ENCODE results near the gene AGT. TPM values are rescaled to one million over a fixed set of nuclear protein-coding genes. Genes with fewer than 3 reads are reported as not detected.

AGT gene
- total and polyA plus RNA-seq, 2 experiments from 2014 or later, result 0.11 TPM; not detected in 1

DNA sequence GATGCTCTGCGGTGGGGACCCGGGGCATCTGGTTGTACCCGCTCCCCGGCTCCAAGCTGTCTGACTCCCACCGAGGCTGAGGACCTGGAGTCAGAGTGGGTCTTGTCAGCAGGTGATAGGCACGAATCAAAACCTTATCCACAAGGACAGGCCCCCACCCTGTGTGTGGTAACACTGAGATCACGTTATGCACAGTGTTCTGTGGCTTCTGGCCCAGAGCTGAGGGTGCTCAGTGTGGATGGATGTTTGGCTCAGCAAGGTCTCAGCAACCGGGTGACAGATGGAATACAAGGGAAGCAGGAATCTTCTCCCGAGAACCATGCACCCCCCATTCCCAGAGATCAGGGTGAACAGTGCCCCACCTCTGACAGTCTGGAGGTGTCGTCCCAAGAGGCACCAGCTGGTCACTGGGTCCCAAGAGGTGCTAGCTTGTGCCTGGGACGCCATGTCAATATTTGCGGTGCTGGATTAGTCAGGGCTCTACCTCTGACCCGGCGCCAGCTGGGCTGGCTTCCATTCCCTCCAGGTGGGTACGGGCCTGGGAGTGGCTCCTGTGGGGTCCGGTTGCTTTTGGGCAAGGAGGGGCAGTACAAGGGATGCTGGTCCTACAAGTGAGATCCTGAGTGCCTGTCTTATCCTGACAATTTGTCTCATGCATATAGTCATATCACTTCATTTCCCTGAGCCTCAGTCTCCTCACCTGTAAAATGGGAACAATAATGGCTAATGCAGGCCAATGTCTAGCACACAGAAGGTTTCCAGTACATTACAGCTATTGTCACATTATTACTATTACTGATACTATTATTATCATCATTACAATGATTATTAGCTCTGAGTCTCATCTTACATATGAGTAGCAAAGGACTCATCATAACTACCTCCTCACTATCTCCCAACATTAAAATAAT lies 34.2 kb upstream of the AGT start:
- Mint-ChIP-seq H3K27ac (no peak overlapping the region), H3K4me1 (peaks cover 61% of the 10 kb centered on the region), H3K9me3 (no peaks in the 10 kb centered on the region), H3K36me3 (ENCODE audit: low read depth) (no peaks in the 10 kb centered on the region), H3K4me3 (no peak overlapping the region), H3K27me3 (ENCODE audit: insufficient read depth, low read depth, poor library complexity) (peaks cover 19% of the 10 kb centered on the region)
- Histone ChIP-seq H3K4me1 (ENCODE audit: insufficient read depth) (peaks cover 36% of the 10 kb centered on the region), H3K36me3 (ENCODE audit: insufficient read depth) (no peaks in the 10 kb centered on the region), H2AFZ (no peak overlapping the region), H4K20me1 (replicated peaks; ENCODE audit: insufficient read depth) (no peaks in the 10 kb centered on the region), H3K27ac (ENCODE audit: low read depth) (no peak overlapping the region), H3K4me2 (no peak overlapping the region), H3K27me3 (ENCODE audit: insufficient read depth) (peaks cover 4% of the 10 kb centered on the region; the same call in 1 of the 2 replicates), H3K79me2 (replicated peaks; ENCODE audit: insufficient read depth) (no peaks in the 10 kb centered on the region), H3F3A (replicated peaks; ENCODE audit: low read depth) (no peaks in the 10 kb centered on the region; the same call in 1 of the 2 replicates), H3K9me2 (ENCODE audit: insufficient read depth) (no peaks in the 10 kb centered on the region), H3K4me3 (no peak overlapping the region)
- TF ChIP-seq, protein P1, sequence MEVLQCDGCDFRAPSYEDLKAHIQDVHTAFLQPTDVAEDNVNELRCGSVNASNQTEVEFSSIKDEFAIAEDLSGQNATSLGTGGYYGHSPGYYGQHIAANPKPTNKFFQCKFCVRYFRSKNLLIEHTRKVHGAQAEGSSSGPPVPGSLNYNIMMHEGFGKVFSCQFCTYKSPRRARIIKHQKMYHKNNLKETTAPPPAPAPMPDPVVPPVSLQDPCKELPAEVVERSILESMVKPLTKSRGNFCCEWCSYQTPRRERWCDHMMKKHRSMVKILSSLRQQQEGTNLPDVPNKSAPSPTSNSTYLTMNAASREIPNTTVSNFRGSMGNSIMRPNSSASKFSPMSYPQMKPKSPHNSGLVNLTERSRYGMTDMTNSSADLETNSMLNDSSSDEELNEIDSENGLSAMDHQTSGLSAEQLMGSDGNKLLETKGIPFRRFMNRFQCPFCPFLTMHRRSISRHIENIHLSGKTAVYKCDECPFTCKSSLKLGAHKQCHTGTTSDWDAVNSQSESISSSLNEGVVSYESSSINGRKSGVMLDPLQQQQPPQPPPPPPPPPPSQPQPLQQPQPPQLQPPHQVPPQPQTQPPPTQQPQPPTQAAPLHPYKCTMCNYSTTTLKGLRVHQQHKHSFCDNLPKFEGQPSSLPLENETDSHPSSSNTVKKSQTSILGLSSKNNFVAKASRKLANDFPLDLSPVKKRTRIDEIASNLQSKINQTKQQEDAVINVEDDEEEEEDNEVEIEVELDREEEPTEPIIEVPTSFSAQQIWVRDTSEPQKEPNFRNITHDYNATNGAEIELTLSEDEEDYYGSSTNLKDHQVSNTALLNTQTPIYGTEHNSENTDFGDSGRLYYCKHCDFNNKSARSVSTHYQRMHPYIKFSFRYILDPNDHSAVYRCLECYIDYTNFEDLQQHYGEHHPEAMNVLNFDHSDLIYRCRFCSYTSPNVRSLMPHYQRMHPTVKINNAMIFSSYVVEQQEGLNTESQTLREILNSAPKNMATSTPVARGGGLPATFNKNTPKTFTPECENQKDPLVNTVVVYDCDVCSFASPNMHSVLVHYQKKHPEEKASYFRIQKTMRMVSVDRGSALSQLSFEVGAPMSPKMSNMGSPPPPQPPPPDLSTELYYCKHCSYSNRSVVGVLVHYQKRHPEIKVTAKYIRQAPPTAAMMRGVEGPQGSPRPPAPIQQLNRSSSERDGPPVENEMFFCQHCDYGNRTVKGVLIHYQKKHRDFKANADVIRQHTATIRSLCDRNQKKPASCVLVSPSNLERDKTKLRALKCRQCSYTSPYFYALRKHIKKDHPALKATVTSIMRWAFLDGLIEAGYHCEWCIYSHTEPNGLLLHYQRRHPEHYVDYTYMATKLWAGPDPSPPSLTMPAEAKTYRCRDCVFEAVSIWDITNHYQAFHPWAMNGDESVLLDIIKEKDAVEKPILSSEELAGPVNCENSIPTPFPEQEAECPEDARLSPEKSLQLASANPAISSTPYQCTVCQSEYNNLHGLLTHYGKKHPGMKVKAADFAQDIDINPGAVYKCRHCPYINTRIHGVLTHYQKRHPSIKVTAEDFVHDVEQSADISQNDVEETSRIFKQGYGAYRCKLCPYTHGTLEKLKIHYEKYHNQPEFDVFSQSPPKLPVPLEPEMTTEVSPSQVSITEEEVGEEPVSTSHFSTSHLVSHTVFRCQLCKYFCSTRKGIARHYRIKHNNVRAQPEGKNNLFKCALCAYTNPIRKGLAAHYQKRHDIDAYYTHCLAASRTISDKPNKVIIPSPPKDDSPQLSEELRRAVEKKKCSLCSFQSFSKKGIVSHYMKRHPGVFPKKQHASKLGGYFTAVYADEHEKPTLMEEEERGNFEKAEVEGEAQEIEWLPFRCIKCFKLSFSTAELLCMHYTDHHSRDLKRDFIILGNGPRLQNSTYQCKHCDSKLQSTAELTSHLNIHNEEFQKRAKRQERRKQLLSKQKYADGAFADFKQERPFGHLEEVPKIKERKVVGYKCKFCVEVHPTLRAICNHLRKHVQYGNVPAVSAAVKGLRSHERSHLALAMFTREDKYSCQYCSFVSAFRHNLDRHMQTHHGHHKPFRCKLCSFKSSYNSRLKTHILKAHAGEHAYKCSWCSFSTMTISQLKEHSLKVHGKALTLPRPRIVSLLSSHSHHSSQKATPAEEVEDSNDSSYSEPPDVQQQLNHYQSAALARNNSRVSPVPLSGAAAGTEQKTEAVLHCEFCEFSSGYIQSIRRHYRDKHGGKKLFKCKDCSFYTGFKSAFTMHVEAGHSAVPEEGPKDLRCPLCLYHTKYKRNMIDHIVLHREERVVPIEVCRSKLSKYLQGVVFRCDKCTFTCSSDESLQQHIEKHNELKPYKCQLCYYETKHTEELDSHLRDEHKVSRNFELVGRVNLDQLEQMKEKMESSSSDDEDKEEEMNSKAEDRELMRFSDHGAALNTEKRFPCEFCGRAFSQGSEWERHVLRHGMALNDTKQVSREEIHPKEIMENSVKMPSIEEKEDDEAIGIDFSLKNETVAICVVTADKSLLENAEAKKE (CRISPR knock-in tag; IDR thresholded peaks at IDR 0.05), result no peak
- TF ChIP-seq JUNB (IDR thresholded peaks at IDR 0.05; ENCODE audit: unreplicated experiment) (no peak), ZNF114 (CRISPR knock-in tag; IDR thresholded peaks at IDR 0.05) (no peak)
- no peak for ATAC-seq
- DNase-seq (ENCODE audit: low spot score), result no peak

- Histone ChIP-seq H3K36me3 (ENCODE audit: insufficient read depth) (no peaks in the 10 kb centered on the region), H3K27me3 (ENCODE audit: insufficient read depth) (no peaks in the 10 kb centered on the region; the same call in 1 of the 2 replicates), H3F3A (replicated peaks; ENCODE audit: low read depth) (no peaks in the 10 kb centered on the region), H3K79me2 (replicated peaks; ENCODE audit: insufficient read depth) (no peaks in the 10 kb centered on the region), H3K4me3 (no peak within 1 kb of the TSS), H3K27ac (ENCODE audit: low read depth) (no peak within 1 kb of the TSS), H3K4me2 (no peak within 1 kb of the TSS), H3K9me2 (ENCODE audit: insufficient read depth) (no peaks in the 10 kb centered on the region), H2AFZ (peak within 1 kb of the TSS; percentile 81; the same call in 1 of the 2 replicates), H4K20me1 (replicated peaks; ENCODE audit: insufficient read depth) (no peaks in the 10 kb centered on the region), H3K4me1 (ENCODE audit: insufficient read depth) (peaks cover 27% of the 10 kb centered on the region)
- Mint-ChIP-seq H3K36me3 (ENCODE audit: low read depth) (no peaks in the 10 kb centered on the region), H3K4me3 (no peak within 1 kb of the TSS), H3K4me1 (peaks cover 52% of the 10 kb centered on the region), H3K27me3 (ENCODE audit: insufficient read depth, low read depth, poor library complexity) (peaks cover 14% of the 10 kb centered on the region), H3K9me3 (no peaks in the 10 kb centered on the region), H3K27ac (no peak within 1 kb of the TSS; the same call in 1 of the 2 replicates)
- DNase-seq (ENCODE audit: low spot score) (no peak), ATAC-seq (no peak)
- TF ChIP-seq CTCF (conservative IDR thresholded peaks at IDR 0.05; ENCODE audit: low read depth in 2 of 2) (no peak), POLR2AphosphoS5 (IDR thresholded peaks at IDR 0.05; ENCODE audit: low read depth) (no peak), NANOG (IDR thresholded peaks at IDR 0.05; ENCODE audit: borderline replicate concordance) (no peak), CREB1 (CRISPR knock-in tag; IDR thresholded peaks at IDR 0.05; ENCODE audit: low read depth) (no peak), ZNF114 (CRISPR knock-in tag; IDR thresholded peaks at IDR 0.05) (no peak)
- TF ChIP-seq, protein P2, sequence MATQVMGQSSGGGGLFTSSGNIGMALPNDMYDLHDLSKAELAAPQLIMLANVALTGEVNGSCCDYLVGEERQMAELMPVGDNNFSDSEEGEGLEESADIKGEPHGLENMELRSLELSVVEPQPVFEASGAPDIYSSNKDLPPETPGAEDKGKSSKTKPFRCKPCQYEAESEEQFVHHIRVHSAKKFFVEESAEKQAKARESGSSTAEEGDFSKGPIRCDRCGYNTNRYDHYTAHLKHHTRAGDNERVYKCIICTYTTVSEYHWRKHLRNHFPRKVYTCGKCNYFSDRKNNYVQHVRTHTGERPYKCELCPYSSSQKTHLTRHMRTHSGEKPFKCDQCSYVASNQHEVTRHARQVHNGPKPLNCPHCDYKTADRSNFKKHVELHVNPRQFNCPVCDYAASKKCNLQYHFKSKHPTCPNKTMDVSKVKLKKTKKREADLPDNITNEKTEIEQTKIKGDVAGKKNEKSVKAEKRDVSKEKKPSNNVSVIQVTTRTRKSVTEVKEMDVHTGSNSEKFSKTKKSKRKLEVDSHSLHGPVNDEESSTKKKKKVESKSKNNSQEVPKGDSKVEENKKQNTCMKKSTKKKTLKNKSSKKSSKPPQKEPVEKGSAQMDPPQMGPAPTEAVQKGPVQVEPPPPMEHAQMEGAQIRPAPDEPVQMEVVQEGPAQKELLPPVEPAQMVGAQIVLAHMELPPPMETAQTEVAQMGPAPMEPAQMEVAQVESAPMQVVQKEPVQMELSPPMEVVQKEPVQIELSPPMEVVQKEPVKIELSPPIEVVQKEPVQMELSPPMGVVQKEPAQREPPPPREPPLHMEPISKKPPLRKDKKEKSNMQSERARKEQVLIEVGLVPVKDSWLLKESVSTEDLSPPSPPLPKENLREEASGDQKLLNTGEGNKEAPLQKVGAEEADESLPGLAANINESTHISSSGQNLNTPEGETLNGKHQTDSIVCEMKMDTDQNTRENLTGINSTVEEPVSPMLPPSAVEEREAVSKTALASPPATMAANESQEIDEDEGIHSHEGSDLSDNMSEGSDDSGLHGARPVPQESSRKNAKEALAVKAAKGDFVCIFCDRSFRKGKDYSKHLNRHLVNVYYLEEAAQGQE (IDR thresholded peaks at IDR 0.05; ENCODE audit: unreplicated experiment), result no peak
Measured at GRCh38 chr1:230747127-230747730, 33.3 kb upstream of the AGT start, which contains the start of gene CAPN9. CAPN9 (plus strand) TSS chr1:230747388; CDS start chr1:230747497, 109 bp downstream.
